ENCODE data around the gene RALB.

Gene RALB

DNA sequence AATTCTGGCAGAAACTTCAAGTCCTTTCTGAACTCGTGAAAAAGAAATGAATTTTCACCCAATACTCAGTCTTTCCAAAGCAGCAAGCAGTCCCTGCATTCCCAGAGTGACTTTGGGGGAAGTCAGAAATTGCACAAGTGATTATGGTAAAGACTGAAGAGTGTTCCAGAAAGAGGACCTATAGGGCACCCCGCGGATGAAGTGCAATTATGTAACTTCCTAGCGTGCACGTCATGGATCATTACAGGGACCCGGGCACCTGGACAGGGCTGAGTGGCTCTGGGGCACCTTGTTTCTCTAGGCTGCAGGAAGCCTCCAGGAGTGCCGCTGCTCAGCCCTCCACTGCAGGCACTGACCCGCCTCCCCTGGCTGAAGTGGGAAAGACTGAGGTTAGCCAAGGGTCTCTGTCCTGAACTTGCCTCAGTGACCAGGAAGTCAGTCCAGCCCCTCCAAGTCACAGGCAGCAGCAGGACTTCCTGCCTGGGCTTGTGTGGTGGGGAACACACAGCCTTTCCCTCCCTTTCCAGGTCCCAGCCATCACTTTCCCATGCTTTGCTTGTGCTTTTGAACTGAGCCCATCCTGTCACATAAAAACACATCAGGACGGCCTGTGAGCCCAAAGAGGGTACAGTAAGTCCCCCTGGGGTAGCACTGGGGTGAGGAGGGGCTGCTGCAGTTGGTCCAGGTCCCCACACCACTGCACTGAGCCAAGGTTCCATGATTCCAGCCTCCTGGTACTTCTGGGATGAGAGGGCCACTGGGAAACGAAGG lies 49.2 kb upstream of the RALB start (continued):
- TF ChIP-seq ZSCAN18 (tag by site-specific recombination; IDR thresholded peaks at IDR 0.05) (no peak), ZNF623 (tag by site-specific recombination; IDR thresholded peaks at IDR 0.05) (no peak)
- TF ChIP-seq, protein P1, sequence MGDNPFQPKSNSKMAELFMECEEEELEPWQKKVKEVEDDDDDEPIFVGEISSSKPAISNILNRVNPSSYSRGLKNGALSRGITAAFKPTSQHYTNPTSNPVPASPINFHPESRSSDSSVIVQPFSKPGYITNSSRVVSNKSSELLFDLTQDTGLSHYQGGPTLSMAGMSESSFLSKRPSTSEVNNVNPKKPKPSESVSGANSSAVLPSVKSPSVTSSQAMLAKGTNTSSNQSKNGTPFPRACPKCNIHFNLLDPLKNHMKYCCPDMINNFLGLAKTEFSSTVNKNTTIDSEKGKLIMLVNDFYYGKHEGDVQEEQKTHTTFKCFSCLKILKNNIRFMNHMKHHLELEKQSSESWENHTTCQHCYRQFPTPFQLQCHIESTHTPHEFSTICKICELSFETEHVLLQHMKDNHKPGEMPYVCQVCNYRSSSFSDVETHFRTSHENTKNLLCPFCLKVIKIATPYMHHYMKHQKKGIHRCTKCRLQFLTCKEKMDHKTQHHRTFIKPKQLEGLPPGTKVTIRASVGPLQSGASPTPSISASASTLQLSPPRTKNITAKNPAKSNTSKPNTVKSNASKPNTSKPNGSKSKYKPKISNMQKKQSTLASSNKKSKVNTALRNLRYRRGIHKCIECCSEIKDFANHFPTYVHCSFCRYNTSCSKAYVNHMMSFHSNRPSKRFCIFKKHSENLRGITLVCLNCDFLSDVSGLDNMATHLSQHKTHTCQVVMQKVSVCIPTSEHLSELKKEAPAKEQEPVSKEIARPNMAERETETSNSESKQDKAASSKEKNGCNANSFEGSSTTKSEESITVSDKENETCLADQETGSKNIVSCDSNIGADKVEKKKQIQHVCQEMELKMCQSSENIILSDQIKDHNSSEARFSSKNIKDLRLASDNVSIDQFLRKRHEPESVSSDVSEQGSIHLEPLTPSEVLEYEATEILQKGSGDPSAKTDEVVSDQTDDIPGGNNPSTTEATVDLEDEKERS (tag by site-specific recombination; IDR thresholded peaks at IDR 0.05), result no peak

DNA sequence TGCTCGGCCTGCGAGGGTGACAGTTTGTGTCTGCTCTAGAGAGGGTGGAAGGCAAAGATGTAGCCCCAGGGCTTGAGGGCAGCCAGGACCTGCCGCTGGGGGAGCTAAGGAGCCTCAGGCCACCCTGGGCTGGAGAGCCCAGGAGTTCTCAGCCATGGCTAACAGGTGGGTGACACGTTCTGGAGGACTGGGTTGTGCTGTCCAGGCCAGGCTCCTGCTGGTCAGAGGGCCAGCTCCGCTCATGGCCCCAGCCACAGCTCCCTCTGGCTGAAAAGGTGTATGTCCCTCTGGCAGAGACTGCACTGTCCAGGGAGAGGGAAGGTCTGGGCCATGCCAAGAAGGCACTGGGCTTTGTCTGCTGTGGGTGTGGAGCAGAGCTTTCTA lies 48.6 kb upstream of the RALB start:
- POLR2A ChIA-PET, result no interaction called here

DNA sequence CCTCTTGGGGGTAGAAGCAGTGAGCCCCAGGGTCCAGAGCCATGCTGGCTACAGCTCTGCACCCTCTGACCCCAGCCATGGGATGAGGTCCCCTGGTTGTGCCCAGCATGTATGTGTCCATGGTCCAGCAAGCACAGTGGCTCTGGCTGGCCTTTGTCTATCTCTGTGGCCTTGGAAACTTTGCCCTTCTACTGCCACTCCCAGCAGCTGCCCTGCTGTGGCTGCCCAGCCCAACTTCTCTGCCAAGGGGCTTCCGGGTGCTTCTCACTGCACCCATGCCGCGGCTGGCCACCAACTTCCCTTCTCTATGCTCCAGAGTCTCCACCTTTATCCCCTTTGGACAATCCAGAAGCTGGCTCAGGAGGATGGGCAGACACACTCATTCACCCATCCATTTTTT lies 48.2 kb upstream of the RALB start:
- ChIA-PET CTCF (interaction anchor here (0.6 to 1.4 kb wide), 6 partner anchors 15 to 727 kb away, joined by 3 to 5 read pairs (median 4); no protein-coding TSS in a partner anchor), POLR2A (no interaction called here)
- H3K4me1 ChIP-seq (ENCODE audit: control insufficient read depth, insufficient read depth, low read length), result no peaks in the 10 kb centered on the region
- no peak overlapping the region for H3K27ac ChIP-seq (ENCODE audit: extremely low read depth, low read depth, low read length)
- no peak for TF ChIP-seq ZNF707 (tag by site-specific recombination; IDR thresholded peaks at IDR 0.05)
- TF ChIP-seq SCRT2 (tag by site-specific recombination; IDR thresholded peaks at IDR 0.05), result no peak
- TF ChIP-seq, protein P2, sequence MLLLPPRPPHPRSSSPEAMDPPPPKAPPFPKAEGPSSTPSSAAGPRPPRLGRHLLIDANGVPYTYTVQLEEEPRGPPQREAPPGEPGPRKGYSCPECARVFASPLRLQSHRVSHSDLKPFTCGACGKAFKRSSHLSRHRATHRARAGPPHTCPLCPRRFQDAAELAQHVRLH (tag by site-specific recombination; IDR thresholded peaks at IDR 0.05), result no peak
- TF ChIP-seq ZNF394 (tag by site-specific recombination; IDR thresholded peaks at IDR 0.05; ENCODE audit: borderline replicate concordance), result no peak
- no peak for TF ChIP-seq ZNF175 (tag by site-specific recombination; IDR thresholded peaks at IDR 0.05)
- no peak for TF ChIP-seq ZNF654 (tag by site-specific recombination; IDR thresholded peaks at IDR 0.05; ENCODE audit: low read depth)
- no peak for TF ChIP-seq HOXD13 (CRISPR knock-in tag; IDR thresholded peaks at IDR 0.05; ENCODE audit: borderline replicate concordance)
- TF ChIP-seq ZXDB (tag by site-specific recombination; IDR thresholded peaks at IDR 0.05), result no peak
- TF ChIP-seq OVOL3 (tag by site-specific recombination; IDR thresholded peaks at IDR 0.05), result no peak
- TF ChIP-seq ZBTB17 (tag by site-specific recombination; IDR thresholded peaks at IDR 0.05), result no peak
- no peak overlapping the region for H3K4me3 ChIP-seq (ENCODE audit: low read depth, low read length)
- H3K36me3 ChIP-seq (ENCODE audit: control insufficient read depth in 2 of 2, insufficient read depth in 1 of 2, low read length in 2 of 2), result no peaks in the 10 kb centered on the region
- H3K9me3 ChIP-seq (ENCODE audit: control insufficient read depth, insufficient read depth, low read depth, low read length), result no peaks in the 10 kb centered on the region

More for the DNA sequence above, 48.6 kb upstream of the RALB start:
- CTCF ChIA-PET, result interaction anchor here (0.9 to 1.4 kb wide), 2 partner anchors 15 to 29 kb away, joined by 4 read pairs; no protein-coding TSS in a partner anchor
- Histone ChIP-seq H3K9me3 (ENCODE audit: control insufficient read depth, insufficient read depth, low read depth, low read length) (no peaks in the 10 kb centered on the region), H3K36me3 (ENCODE audit: control insufficient read depth in 2 of 2, insufficient read depth in 1 of 2, low read length in 2 of 2) (no peaks in the 10 kb centered on the region), H3K4me3 (ENCODE audit: low read depth, low read length) (no peak overlapping the region), H3K4me1 (ENCODE audit: control insufficient read depth, insufficient read depth, low read length) (no peaks in the 10 kb centered on the region), H3K27ac (ENCODE audit: extremely low read depth, low read depth, low read length) (no peak overlapping the region)
- no peak for TF ChIP-seq ZNF121 (tag by site-specific recombination; IDR thresholded peaks at IDR 0.05)
- 0 out of 2 replicates have a peak, but pooled peaks have one; percentile 19 for TF ChIP-seq SCRT2 (tag by site-specific recombination; IDR thresholded peaks at IDR 0.05)
- no peak for TF ChIP-seq ZNF488 (tag by site-specific recombination; IDR thresholded peaks at IDR 0.05)
- no peak for TF ChIP-seq ZNF37A (tag by site-specific recombination; IDR thresholded peaks at IDR 0.05)
- TF ChIP-seq ZNF2 (tag by site-specific recombination; IDR thresholded peaks at IDR 0.05), result no peak

All from HEK293 (cell line).